Endothelial cell of umbilical vein (primary cell): Measurements from ENCODE around the gene MMP21. TPM values are rescaled to one million over a fixed set of nuclear protein-coding genes. Genes with fewer than 3 reads are reported as not detected.

ENCODE experiments used
- BruUV-seq: library from RNA; stranded (reverse); fragments of 400-500 nt; replicated peaks from 2 replicates; lab custom pipeline; 2021; lab: Mats Ljungman, UMichigan
- CTCF ChIA-PET: fragments of 300-600, 350-600 bp; sonication (Branson Sonifier 250); formaldehyde crosslinking; loops from one replicate; lab custom pipeline; 2021; ENCODE audit warnings: antibody characterized with exemption, inconsistent platforms; lab: Charles Lee
- POLR2A ChIA-PET: fragments of 300-600, 350-600 bp; sonication (Branson Sonifier 250); formaldehyde crosslinking; loops from one replicate; lab custom pipeline; 2021; ENCODE audit warnings: antibody characterized with exemption, inconsistent platforms; lab: Charles Lee
- DNase-seq: peaks from one replicate; pipeline ENCODE4 v3.0.0-alpha.2; 2011; ENCODE audit warnings: low read depth, low spot score
- FAIRE-seq: peaks from 2 replicates; lab custom pipeline; 2011; peaks lifted over from hg19 to GRCh38; lab: Jason Lieb, UNC
- H2AFZ ChIP-seq: 2 replicates; pipeline ENCODE4 v1.6.0; 2012; ENCODE audit warnings: low read depth, low read length, control low read depth, inconsistent platforms
- H3K27ac ChIP-seq: 2 replicates; pipeline ENCODE4 v1.5.1; 2011; ENCODE audit warnings: low read depth, mild to moderate bottlenecking, control low read depth, low read length, moderate library complexity; ENCODE audit not compliant: insufficient read depth
- H3K27me3 ChIP-seq, 2 experiments: 2 replicates each; pipeline versions ENCODE4 v1.6.0 to v1.6.1; 2011; ENCODE audit warnings: low read length in 2 of 2, mixed read lengths in 1 of 2; ENCODE audit not compliant: control insufficient read depth in 2 of 2, insufficient read depth in 2 of 2
- H3K36me3 ChIP-seq, 2 experiments: 2 replicates in 1 of 2; 3 replicates in 1 of 2; pipeline ENCODE4 v1.5.1; 2011; ENCODE audit warnings: low read length in 2 of 2, mild to moderate bottlenecking in 1 of 2, moderate library complexity in 1 of 2; ENCODE audit not compliant: control insufficient read depth in 2 of 2, insufficient read depth in 2 of 2; ENCODE audit errors: extremely low read depth in 1 of 2
- H3K4me1 ChIP-seq: 3 replicates; pipeline ENCODE4 v1.5.1; 2011; ENCODE audit warnings: mild to moderate bottlenecking, low read length; ENCODE audit not compliant: control insufficient read depth, insufficient read depth; ENCODE audit errors: extremely low read depth
- H3K4me2 ChIP-seq: 2 replicates; pipeline ENCODE4 v1.6.1; 2011; ENCODE audit warnings: low read length, control low read depth, mixed read lengths; ENCODE audit not compliant: insufficient read depth
- H3K4me3 ChIP-seq, 3 experiments: fragments of 200-600 bp in 1 of 3; sonication (generic), shearing (Covaris generic) in 1 of 3; replicated peaks in 1 of 3; 2 replicates each; pipeline ENCODE4 v1.5.1; 2011 to 2016; ENCODE audit warnings: control low read depth in 3 of 3, low read length in 3 of 3, mild to moderate bottlenecking in 2 of 3, inconsistent platforms in 1 of 3, low read depth in 1 of 3, moderate library complexity in 1 of 3; ENCODE audit not compliant: insufficient read depth in 1 of 3
- H3K79me2 ChIP-seq: 2 replicates; pipeline ENCODE4 v1.6.0; 2012; ENCODE audit warnings: low read length, inconsistent platforms; ENCODE audit not compliant: control insufficient read depth, insufficient read depth
- H3K9ac ChIP-seq: replicated peaks from 2 replicates; pipeline ENCODE3; 2011; ENCODE audit warnings: low read length, control low read depth; ENCODE audit not compliant: insufficient read depth; ENCODE audit errors: extremely low read depth
- H3K9me1 ChIP-seq: replicated peaks from 3 replicates; pipeline ENCODE4 v1.6.0; 2011; ENCODE audit warnings: mild to moderate bottlenecking, low read length; ENCODE audit not compliant: control insufficient read depth, insufficient read depth; ENCODE audit errors: extremely low read depth
- H3K9me3 ChIP-seq: replicated peaks from 2 replicates; pipeline ENCODE4 v1.5.1; 2012; ENCODE audit warnings: low read length, inconsistent platforms; ENCODE audit not compliant: control insufficient read depth, insufficient read depth
- H4K20me1 ChIP-seq: replicated peaks from 2 replicates; pipeline ENCODE3; 2011; ENCODE audit warnings: mild to moderate bottlenecking, low read length; ENCODE audit not compliant: control insufficient read depth, insufficient read depth; ENCODE audit errors: extremely low read depth
- EZH2 ChIP-seq: IDR thresholded peaks from 2 replicates; pipeline ENCODE4 v1.6.1; 2012; ENCODE audit warnings: borderline replicate concordance, low read depth, mild to moderate bottlenecking, moderate library complexity, low read length, inconsistent platforms; ENCODE audit not compliant: severe bottlenecking
- JUN ChIP-seq: IDR thresholded peaks from 2 replicates; pipeline ENCODE4 v1.6.1; 2011; ENCODE audit warnings: borderline replicate concordance, low read depth; ENCODE audit not compliant: insufficient read length, insufficient read depth
- MAX ChIP-seq: IDR thresholded peaks from 2 replicates; pipeline ENCODE4 v1.6.1; 2011; ENCODE audit not compliant: insufficient read depth, insufficient read length
- MYC ChIP-seq: IDR thresholded peaks from one replicate; pipeline ENCODE4 v1.6.1; 2011; ENCODE audit warnings: mild to moderate bottlenecking, low read depth, low read length
- POLR2AphosphoS5 ChIP-seq: IDR thresholded peaks from 2 replicates; pipeline ENCODE4 v1.6.1; 2012; ENCODE audit warnings: low read depth, mild to moderate bottlenecking, control low read depth, low read length, moderate library complexity; ENCODE audit not compliant: insufficient read depth
- dilution Hi-C: fragments of 300-500 bp; cut with MboI; formaldehyde crosslinking; loops from one replicate; pipeline ENCODE4 v1.15.0; 2019; ENCODE audit warnings: low sequenced_read_pairs; ENCODE audit not compliant: extremely low pct_ligation_motif_present
- intact Hi-C: fragments of 100-400 bp; cut with micrococcal nuclease; formaldehyde crosslinking; loops from one replicate; pipeline ENCODE4 v1.10.0; 2022
- polyA plus RNA-seq, 4 experiments: library from polyadenylated mRNA; depleted of rRNA in 3 of 4; stranded (reverse) in 3 of 4; unstranded in 1 of 4; fragments of >200 nt; gene quantifications; 2 replicates each; pipeline versions ENCODE4 v1.2.1 to v1.2.3, GENCODE V29; 2011 to 2012; ENCODE audit warnings: missing spikeins in 1 of 4
- total RNA-seq: library from RNA; stranded (reverse); gene quantifications from 2 replicates; pipeline ENCODE4 v1.2.3, GENCODE V29; 2021
- TF ChIP-seq, protein P1 (sequence below), 2 donors: IDR thresholded peaks; 1 replicate in 1 of 2; 2 replicates in 1 of 2; pipeline ENCODE4 v1.5.1; 2011; ENCODE audit warnings: low read length in 2 of 2, mild to moderate bottlenecking in 2 of 2, moderate library complexity in 2 of 2, control low read depth in 1 of 2, inconsistent platforms in 1 of 2, low read depth in 1 of 2; ENCODE audit not compliant: insufficient read depth in 1 of 2; ENCODE audit errors: extremely low read depth in 1 of 2

MMP21 gene
- total and polyA plus RNA-seq, 2 donors (not counting 3 experiments of a cell fraction or from before 2014, with no cell fraction given) = 0.06 TPM; not detected in 1

GRCh38 chr10:125778556-125778955 lies 2.9 kb upstream of the MMP21 start:
- no peak overlapping the region for H3K9ac ChIP-seq
- ChIA-PET CTCF (no interaction called here), POLR2A (no interaction called here)
- no TSS peak for BruUV-seq
- dilution Hi-C loops (no loop called here), intact Hi-C loops (no loop called here)
- no peak overlapping the region for H3K4me2 ChIP-seq
- H3K27ac ChIP-seq = no peak overlapping the region
- H3K4me3 ChIP-seq = no peak overlapping the region
- no peaks in the 10 kb centered on the region for H3K36me3 ChIP-seq
- H2AFZ ChIP-seq = no peak overlapping the region
- TF ChIP-seq MAX (no peak), EZH2 (no peak), POLR2AphosphoS5 (no peak), MYC (no peak), JUN (no peak)
- TF ChIP-seq, protein P1, sequence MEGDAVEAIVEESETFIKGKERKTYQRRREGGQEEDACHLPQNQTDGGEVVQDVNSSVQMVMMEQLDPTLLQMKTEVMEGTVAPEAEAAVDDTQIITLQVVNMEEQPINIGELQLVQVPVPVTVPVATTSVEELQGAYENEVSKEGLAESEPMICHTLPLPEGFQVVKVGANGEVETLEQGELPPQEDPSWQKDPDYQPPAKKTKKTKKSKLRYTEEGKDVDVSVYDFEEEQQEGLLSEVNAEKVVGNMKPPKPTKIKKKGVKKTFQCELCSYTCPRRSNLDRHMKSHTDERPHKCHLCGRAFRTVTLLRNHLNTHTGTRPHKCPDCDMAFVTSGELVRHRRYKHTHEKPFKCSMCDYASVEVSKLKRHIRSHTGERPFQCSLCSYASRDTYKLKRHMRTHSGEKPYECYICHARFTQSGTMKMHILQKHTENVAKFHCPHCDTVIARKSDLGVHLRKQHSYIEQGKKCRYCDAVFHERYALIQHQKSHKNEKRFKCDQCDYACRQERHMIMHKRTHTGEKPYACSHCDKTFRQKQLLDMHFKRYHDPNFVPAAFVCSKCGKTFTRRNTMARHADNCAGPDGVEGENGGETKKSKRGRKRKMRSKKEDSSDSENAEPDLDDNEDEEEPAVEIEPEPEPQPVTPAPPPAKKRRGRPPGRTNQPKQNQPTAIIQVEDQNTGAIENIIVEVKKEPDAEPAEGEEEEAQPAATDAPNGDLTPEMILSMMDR (IDR thresholded peaks at IDR 0.05; ENCODE audit: extremely low read depth in 1 of 2, insufficient read depth in 1 of 2, low read depth in 1 of 2, low read length in 2 of 2) = no peak
- DNase-seq (no peak), FAIRE-seq (no peak)
- no peaks in the 10 kb centered on the region for H3K4me1 ChIP-seq
- H4K20me1 ChIP-seq = no peaks in the 10 kb centered on the region
- no peaks in the 10 kb centered on the region for H3K9me3 ChIP-seq
- no peaks in the 10 kb centered on the region for H3K9me1 ChIP-seq
- no peaks in the 10 kb centered on the region for H3K79me2 ChIP-seq
- H3K27me3 ChIP-seq = peaks cover 0 to 2% of the 10 kb centered on the region in 2 experiments
